ENCODE results near the gene TMEM86B. TPM values are rescaled to one million over a fixed set of nuclear protein-coding genes. Genes with fewer than 3 reads are reported as not detected.

TMEM86B gene
- total and polyA plus RNA-seq, 2 donors (not counting 1 experiment from before 2014, with no cell fraction given), result 0.34 to 1.3 TPM

- no peaks in the 10 kb centered on the region for H3K4me1 ChIP-seq (ENCODE audit: control insufficient read depth, extremely low read depth, insufficient read depth, low read length)
- no peak overlapping the region for H3K9ac ChIP-seq (ENCODE audit: insufficient read depth, low read length)
- H3K4me2 ChIP-seq (ENCODE audit: extremely low read depth, insufficient read depth, low read length), result no peak overlapping the region
- peaks cover 5% of the 10 kb centered on the region for H3K79me2 ChIP-seq (ENCODE audit: control insufficient read depth, insufficient read depth, low read length)
- no peaks in the 10 kb centered on the region for H3K27me3 ChIP-seq (ENCODE audit: control insufficient read depth, insufficient read depth, low read length)
- DNase-seq (ENCODE audit: low read depth in 2 of 2), result no peak
- H3K4me3 ChIP-seq (replicated peaks in 1 of 4; ENCODE audit: control extremely low read depth in 1 of 4, insufficient read depth in 1 of 4, low read depth in 3 of 4, low read length in 4 of 4), result no peak overlapping the region
- H4K20me1 ChIP-seq (ENCODE audit: control insufficient read depth, extremely low read depth, insufficient read depth, low read length), result no peaks in the 10 kb centered on the region
- peaks cover 41% of the 10 kb centered on the region for H3K36me3 ChIP-seq (ENCODE audit: control insufficient read depth, insufficient read depth, low read length)
- TF ChIP-seq EZH2 (IDR thresholded peaks at IDR 0.05; ENCODE audit: low read length, missing control alignments), result no peak
- TF ChIP-seq CTCF (conservative IDR thresholded peaks at IDR 0.05 in 1 of 2, IDR thresholded peaks at IDR 0.05 in 1 of 2; ENCODE audit: low read depth in 1 of 2, low read length in 2 of 2), result no peak
- no peaks in the 10 kb centered on the region for H3K9me3 ChIP-seq (ENCODE audit: control insufficient read depth, insufficient read depth, low read depth, low read length)
- H3K27ac ChIP-seq (ENCODE audit: insufficient read depth, low read length), result no peak overlapping the region
- H2AFZ ChIP-seq (ENCODE audit: low read length), result no peak overlapping the region
These were observed 13.4 kb upstream of the TMEM86B start for GRCh38 chr19:55241935-55242464.

DNA sequence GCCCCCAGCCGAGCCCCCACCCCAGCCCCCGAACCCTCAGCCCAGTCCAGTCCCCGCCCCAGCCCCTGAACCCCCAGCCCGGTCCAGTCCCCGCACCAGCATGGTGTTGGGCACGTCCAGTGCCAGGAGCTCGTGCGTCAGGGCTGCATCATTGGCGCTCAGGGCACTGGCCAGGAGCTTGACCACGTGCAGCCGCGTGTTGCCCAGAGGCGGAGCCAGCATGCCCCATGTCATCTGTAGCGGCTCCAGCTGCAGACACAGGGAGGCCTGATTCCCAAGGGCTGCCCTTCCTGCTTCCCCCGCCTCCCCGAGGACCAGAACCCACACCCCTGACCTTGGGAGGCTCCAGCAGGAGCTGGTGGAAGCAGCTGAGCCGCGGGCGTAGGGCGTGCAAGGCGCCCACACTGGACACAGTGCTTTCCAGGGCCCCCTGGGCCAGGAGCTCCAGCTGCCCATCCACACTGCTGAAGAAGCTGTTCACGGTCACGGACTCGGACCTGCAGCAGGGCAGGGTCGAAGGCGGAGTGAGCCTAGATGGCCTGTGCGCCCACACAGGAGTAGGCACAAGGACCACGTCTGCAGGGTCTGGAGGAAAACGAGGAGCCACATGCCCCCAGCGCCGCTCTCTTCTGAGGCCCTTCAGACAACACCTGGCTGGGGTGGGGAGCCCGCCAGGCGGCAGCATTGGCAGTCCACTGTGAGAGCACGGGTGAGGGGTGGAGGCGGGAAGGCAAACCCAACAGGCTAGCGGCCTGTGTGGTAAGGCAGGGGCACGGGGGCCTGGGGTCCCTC lies 12.8 kb upstream of the TMEM86B start:
- no peaks in the 10 kb centered on the region for H4K20me1 ChIP-seq (ENCODE audit: control insufficient read depth, extremely low read depth, insufficient read depth, low read length)
- no peaks in the 10 kb centered on the region for H3K4me1 ChIP-seq (ENCODE audit: control insufficient read depth, extremely low read depth, insufficient read depth, low read length)
- no peaks in the 10 kb centered on the region for H3K79me2 ChIP-seq (ENCODE audit: control insufficient read depth, insufficient read depth, low read length)
- H3K9ac ChIP-seq (ENCODE audit: insufficient read depth, low read length), result no peak overlapping the region
- no peak overlapping the region for H2AFZ ChIP-seq (ENCODE audit: low read length)
- H3K9me3 ChIP-seq (ENCODE audit: control insufficient read depth, insufficient read depth, low read depth, low read length), result no peaks in the 10 kb centered on the region
- no peak overlapping the region for H3K4me2 ChIP-seq (ENCODE audit: extremely low read depth, insufficient read depth, low read length)
- no peak for DNase-seq (ENCODE audit: low read depth in 2 of 2)
- H3K27me3 ChIP-seq (ENCODE audit: control insufficient read depth, insufficient read depth, low read length), result no peaks in the 10 kb centered on the region
- H3K4me3 ChIP-seq (replicated peaks in 1 of 4; ENCODE audit: control extremely low read depth in 1 of 4, insufficient read depth in 1 of 4, low read depth in 3 of 4, low read length in 4 of 4), result no peak overlapping the region
- no peak for TF ChIP-seq CTCF (conservative IDR thresholded peaks at IDR 0.05 in 1 of 2, IDR thresholded peaks at IDR 0.05 in 1 of 2; ENCODE audit: low read depth in 1 of 2, low read length in 2 of 2)
- no peak for TF ChIP-seq EZH2 (IDR thresholded peaks at IDR 0.05; ENCODE audit: low read length, missing control alignments)
- H3K36me3 ChIP-seq (ENCODE audit: control insufficient read depth, insufficient read depth, low read length), result peaks cover 41% of the 10 kb centered on the region
- H3K27ac ChIP-seq (ENCODE audit: insufficient read depth, low read length), result no peak overlapping the region

- H3K27me3 ChIP-seq (ENCODE audit: control insufficient read depth, insufficient read depth, low read length), result no peaks in the 10 kb centered on the region
- H3K4me2 ChIP-seq (ENCODE audit: extremely low read depth, insufficient read depth, low read length), result no peak overlapping the region
- TF ChIP-seq CTCF (conservative IDR thresholded peaks at IDR 0.05 in 1 of 2, IDR thresholded peaks at IDR 0.05 in 1 of 2; ENCODE audit: low read depth in 1 of 2, low read length in 2 of 2) (no peak), EZH2 (IDR thresholded peaks at IDR 0.05; ENCODE audit: low read length, missing control alignments) (no peak)
- H2AFZ ChIP-seq (ENCODE audit: low read length), result no peak overlapping the region
- DNase-seq (ENCODE audit: low read depth in 2 of 2), result no peak
- H3K79me2 ChIP-seq (ENCODE audit: control insufficient read depth, insufficient read depth, low read length), result no peaks in the 10 kb centered on the region
- H3K9ac ChIP-seq (ENCODE audit: insufficient read depth, low read length), result no peak overlapping the region
- no peak overlapping the region for H3K4me3 ChIP-seq (replicated peaks in 1 of 4; ENCODE audit: control extremely low read depth in 1 of 4, insufficient read depth in 1 of 4, low read depth in 3 of 4, low read length in 4 of 4)
- H3K9me3 ChIP-seq (ENCODE audit: control insufficient read depth, insufficient read depth, low read depth, low read length), result no peaks in the 10 kb centered on the region
- H3K27ac ChIP-seq (ENCODE audit: insufficient read depth, low read length), result no peak overlapping the region
- peaks cover 39% of the 10 kb centered on the region for H3K36me3 ChIP-seq (ENCODE audit: control insufficient read depth, insufficient read depth, low read length)
- H4K20me1 ChIP-seq (ENCODE audit: control insufficient read depth, extremely low read depth, insufficient read depth, low read length), result no peaks in the 10 kb centered on the region
- no peaks in the 10 kb centered on the region for H3K4me1 ChIP-seq (ENCODE audit: control insufficient read depth, extremely low read depth, insufficient read depth, low read length)
These were observed 12.1 kb upstream of the TMEM86B start for GRCh38 chr19:55240713-55241020.

Data from fibroblast of lung (primary cell).